Mesothelial cell of epicardium (in vitro differentiated cells): Measurements from ENCODE around the gene CGB1. TPM values are rescaled to one million over a fixed set of nuclear protein-coding genes. Genes with fewer than 3 reads are reported as not detected.

Experiments used
- DNase-seq, 2 experiments: peaks; one replicate each; pipeline ENCODE4 v3.0.0; 2021; ENCODE audit warnings: low spot score in 2 of 2; ENCODE audit not compliant: unreplicated experiment in 2 of 2
- H3K27ac Mint-ChIP-seq: 2 replicates; pipeline ENCODE4 v1.8.0; 2021; ENCODE audit warnings: mixed read lengths
- H3K27me3 Mint-ChIP-seq: 2 replicates; pipeline ENCODE4 v1.8.0; 2021; ENCODE audit warnings: low read depth, mixed read lengths
- H3K36me3 Mint-ChIP-seq: 2 replicates; pipeline ENCODE4 v1.8.0; 2021; ENCODE audit warnings: mixed read lengths
- H3K4me1 Mint-ChIP-seq: 2 replicates; pipeline ENCODE4 v1.8.0; 2021; ENCODE audit warnings: mixed read lengths
- H3K4me3 Mint-ChIP-seq: 2 replicates; pipeline ENCODE4 v1.8.0; 2021; ENCODE audit warnings: mild to moderate bottlenecking, moderate library complexity, mixed read lengths
- H3K9me3 Mint-ChIP-seq: 2 replicates; pipeline ENCODE4 v1.8.0; 2021; ENCODE audit warnings: mixed read lengths
- CTCF ChIP-seq: fragments of 200-600 bp; sonication (generic); IDR thresholded peaks from one replicate; pipeline ENCODE4 v1.5.0; 2021; ENCODE audit warnings: antibody characterized with exemption; ENCODE audit not compliant: unreplicated experiment
- total RNA-seq: library from RNA; stranded (reverse); gene quantifications from 3 replicates; pipeline ENCODE4 v1.2.1, GENCODE V29; 2021

Gene CGB1
- total RNA-seq, 1 donor from 2014 or later: not detected

- Mint-ChIP-seq H3K36me3 (peaks cover 28% of the 10 kb centered on the region), H3K4me3 (no peak overlapping the region), H3K27me3 (no peaks in the 10 kb centered on the region), H3K9me3 (no peaks in the 10 kb centered on the region), H3K4me1 (no peaks in the 10 kb centered on the region), H3K27ac (no peak overlapping the region)
- DNase-seq: no peak
- TF ChIP-seq CTCF: no peak
Measured at GRCh38 chr19:49011194-49011593, 25.5 kb downstream of the CGB1 start.

- Mint-ChIP-seq H3K27me3 (no peaks in the 10 kb centered on the region), H3K4me3 (no peak overlapping the region), H3K9me3 (no peaks in the 10 kb centered on the region), H3K27ac (no peak overlapping the region), H3K4me1 (no peaks in the 10 kb centered on the region), H3K36me3 (peaks cover 23% of the 10 kb centered on the region)
- TF ChIP-seq CTCF: no peak
- DNase-seq: no peak
Measured at GRCh38 chr19:49010453-49010852, 26.2 kb downstream of the CGB1 start.

- no peaks in the 10 kb centered on the region for H3K9me3 Mint-ChIP-seq
- no peaks in the 10 kb centered on the region for H3K4me1 Mint-ChIP-seq
- H3K27ac Mint-ChIP-seq: no peak overlapping the region
- no peak for DNase-seq
- TF ChIP-seq CTCF: no peak
- H3K27me3 Mint-ChIP-seq: no peaks in the 10 kb centered on the region
- peaks cover 22% of the 10 kb centered on the region for H3K36me3 Mint-ChIP-seq
- H3K4me3 Mint-ChIP-seq: no peak overlapping the region
Measured at GRCh38 chr19:49009828-49010227, 26.9 kb downstream of the CGB1 start.

- Mint-ChIP-seq H3K4me1 (no peaks in the 10 kb centered on the region), H3K27me3 (no peaks in the 10 kb centered on the region), H3K4me3 (no peak overlapping the region), H3K27ac (no peak overlapping the region), H3K9me3 (no peaks in the 10 kb centered on the region), H3K36me3 (peaks cover 21% of the 10 kb centered on the region)
- DNase-seq: no peak
- no peak for TF ChIP-seq CTCF
Measured at GRCh38 chr19:49006905-49007304, 29.8 kb downstream of the CGB1 start.

GRCh38 chr19:49004964-49005614 is 31.6 kb downstream of the CGB1 start:
- Mint-ChIP-seq H3K27me3 (no peaks in the 10 kb centered on the region), H3K36me3 (peaks cover 17% of the 10 kb centered on the region), H3K9me3 (no peaks in the 10 kb centered on the region)

More at GRCh38 chr19:49004964-49005614, 31.6 kb downstream of the CGB1 start:
- H3K4me3 Mint-ChIP-seq: no peak overlapping the region
- no peaks in the 10 kb centered on the region for H3K4me1 Mint-ChIP-seq
- no peak for TF ChIP-seq CTCF
- no peak for DNase-seq
- H3K27ac Mint-ChIP-seq: no peak overlapping the region
